GM12892 (cell line): ENCODE results near the gene PRPF19.

Experiments used
- DNase-seq: peaks from one replicate; pipeline ENCODE4 v3.0.0; 2011; ENCODE audit not compliant: insufficient read length
- FAIRE-seq: peaks from 2 replicates; lab custom pipeline; 2011; peaks lifted over from hg19 to GRCh38; lab: Jason Lieb, UNC
- POLR2A ChIP-seq: IDR thresholded peaks from 2 replicates; pipeline ENCODE4 v1.6.1; 2011; ENCODE audit warnings: low read depth, low read length, control low read depth
- POLR2AphosphoS5 ChIP-seq: IDR thresholded peaks from 2 replicates; pipeline ENCODE4 v1.6.1; 2011; ENCODE audit warnings: low read depth, low read length, control low read depth
- TAF1 ChIP-seq: IDR thresholded peaks from 2 replicates; pipeline ENCODE4 v1.6.1; 2011; ENCODE audit warnings: low read depth, mild to moderate bottlenecking, control low read depth, low read length, borderline replicate concordance

Gene PRPF19

GRCh38 chr11:60928563-60929001, 22.2 kb upstream of the PRPF19 start:
- FAIRE-seq (no peak), DNase-seq (no peak)
- TF ChIP-seq POLR2AphosphoS5 (no peak), POLR2A (no peak), TAF1 (no peak)

- FAIRE-seq (no peak), DNase-seq (no peak)
- TF ChIP-seq POLR2A (no peak), TAF1 (no peak), POLR2AphosphoS5 (no peak)
Measured at GRCh38 chr11:60927600-60927999, 21.2 kb upstream of the PRPF19 start.

- no peak for TF ChIP-seq POLR2AphosphoS5
- FAIRE-seq (no peak), DNase-seq (no peak)
Measured at GRCh38 chr11:60927061-60927592, 20.7 kb upstream of the PRPF19 start.

- TF ChIP-seq POLR2A (no peak), TAF1 (no peak), POLR2AphosphoS5 (no peak)
- no peak for FAIRE-seq
- DNase-seq: no peak
Measured at GRCh38 chr11:60926500-60926899, 20.1 kb upstream of the PRPF19 start.

- no peak for DNase-seq
- peak; percentile 56 for FAIRE-seq
- TF ChIP-seq POLR2A (no peak), POLR2AphosphoS5 (no peak), TAF1 (no peak)
Measured at GRCh38 chr11:60925868-60926267, 19.5 kb upstream of the PRPF19 start.

- TF ChIP-seq POLR2AphosphoS5 (no peak), POLR2A (no peak), TAF1 (no peak)
- DNase-seq (no peak), FAIRE-seq (peak; percentile 84)
Measured at GRCh38 chr11:60924906-60925853, 18.8 kb upstream of the PRPF19 start.

- DNase-seq (peak; percentile 72), FAIRE-seq (peak; percentile 91)
- TF ChIP-seq POLR2AphosphoS5 (no peak), POLR2A (no peak), TAF1 (no peak)
Measured at GRCh38 chr11:60924110-60924905, 17.9 kb upstream of the PRPF19 start, which contains the start of gene TMEM132A. TMEM132A (plus strand) TSS chr11:60924460; CDS start chr11:60924634, 174 bp downstream.

- FAIRE-seq (no peak), DNase-seq (no peak)
- TF ChIP-seq POLR2AphosphoS5: no peak
- no peak for TF ChIP-seq TAF1
- no peak for TF ChIP-seq POLR2A
Measured at GRCh38 chr11:60923800-60924109, 17.4 kb upstream of the PRPF19 start.

GRCh38 chr11:60923326-60923725, 16.9 kb upstream of the PRPF19 start:
- TF ChIP-seq POLR2AphosphoS5 (peak; percentile 33; the same call in 1 of the 2 replicates), TAF1 (no peak), POLR2A (no peak)
- FAIRE-seq (peak; percentile 64), DNase-seq (no peak)

- FAIRE-seq (no peak), DNase-seq (no peak)
- TF ChIP-seq POLR2AphosphoS5: no peak
- no peak for TF ChIP-seq POLR2A
Measured at GRCh38 chr11:60922906-60923305, 16.5 kb upstream of the PRPF19 start.

GRCh38 chr11:60921777-60922335, 15.5 kb upstream of the PRPF19 start:
- no peak for DNase-seq
- TF ChIP-seq POLR2AphosphoS5 (no peak), TAF1 (no peak), POLR2A (no peak)
- no peak for FAIRE-seq

- no peak for TF ChIP-seq POLR2A
- no peak for TF ChIP-seq TAF1
- no peak for TF ChIP-seq POLR2AphosphoS5
- FAIRE-seq: no peak
- DNase-seq: no peak
Measured at GRCh38 chr11:60921259-60921658, 14.9 kb upstream of the PRPF19 start.
